NCI-H510A (cell line): ENCODE data around the gene STX7.

Source experiments
- DNase-seq: peaks from one replicate; lab custom pipeline; 2025; lab: John Stamatoyannopoulos, UW

Gene STX7

GRCh38 chr6:132412656-132413498, 100.0 kb downstream of the STX7 start:
- no peak for DNase-seq

- no peak for DNase-seq
Observed at GRCh38 chr6:132411296-132411695, 101.6 kb downstream of the STX7 start.

GRCh38 chr6:132410830-132411229, 102.1 kb downstream of the STX7 start:
- no peak for DNase-seq

GRCh38 chr6:132405143-132405915, 107.6 kb downstream of the STX7 start:
- no peak for DNase-seq

- no peak for DNase-seq
Observed at GRCh38 chr6:132404736-132405135, 108.2 kb downstream of the STX7 start.

GRCh38 chr6:132404330-132404729, 108.6 kb downstream of the STX7 start:
- no peak for DNase-seq

- DNase-seq = no peak
Observed at GRCh38 chr6:132401618-132402285, 111.2 kb downstream of the STX7 start.

GRCh38 chr6:132400883-132401617, 111.9 kb downstream of the STX7 start, which contains the start of gene MOXD1:
MOXD1 (minus strand) TSS chr6:132401475; CDS start chr6:132401426, 49 bp downstream.
- DNase-seq = no peak

- DNase-seq = no peak
Observed at GRCh38 chr6:132400555-132400882, 112.4 kb downstream of the STX7 start.

GRCh38 chr6:132399376-132400074, 113.4 kb downstream of the STX7 start:
- DNase-seq = no peak
